GM23338 (cell line): ENCODE data around the gene TUBB1.

Source experiments
- CREB1 ChIP-seq: fragments of 250-450 bp; sonication (Bioruptor Pico); IDR thresholded peaks from 2 replicates; pipeline ENCODE4 v1.5.0; 2020; ENCODE audit warnings: low read depth, mild to moderate bottlenecking, moderate library complexity
- EZH2 ChIP-seq: fragments of 200-600 bp; sonication (generic); IDR thresholded peaks from one replicate; pipeline ENCODE4 v1.8.0; 2017; ENCODE audit warnings: antibody characterized with exemption, mild to moderate bottlenecking, low read depth; ENCODE audit not compliant: unreplicated experiment
- EZH2phosphoT487 ChIP-seq: fragments of 200-600 bp; sonication (generic); IDR thresholded peaks from one replicate; pipeline ENCODE4 v1.8.1; 2018; ENCODE audit warnings: antibody characterized with exemption; ENCODE audit not compliant: unreplicated experiment
- POLR2AphosphoS5 ChIP-seq: IDR thresholded peaks from 2 replicates; pipeline ENCODE4 v1.6.1; 2016; ENCODE audit warnings: antibody characterized with exemption, low read depth
- STAT1 ChIP-seq: IDR thresholded peaks from one replicate; pipeline ENCODE4 v1.6.1; 2016; ENCODE audit warnings: antibody characterized with exemption; ENCODE audit not compliant: unreplicated experiment
- TF ChIP-seq, protein P1 (sequence below), 2 experiments: fragments of 200-600 bp in 1 of 2; sonication (generic) in 1 of 2; conservative IDR thresholded peaks; 2 replicates each; pipeline versions ENCODE4 v1.5.1 to v1.6.1; 2016 to 2017; ENCODE audit warnings: antibody characterized with exemption in 2 of 2, low read depth in 2 of 2, mild to moderate bottlenecking in 2 of 2, moderate library complexity in 1 of 2

DNA sequence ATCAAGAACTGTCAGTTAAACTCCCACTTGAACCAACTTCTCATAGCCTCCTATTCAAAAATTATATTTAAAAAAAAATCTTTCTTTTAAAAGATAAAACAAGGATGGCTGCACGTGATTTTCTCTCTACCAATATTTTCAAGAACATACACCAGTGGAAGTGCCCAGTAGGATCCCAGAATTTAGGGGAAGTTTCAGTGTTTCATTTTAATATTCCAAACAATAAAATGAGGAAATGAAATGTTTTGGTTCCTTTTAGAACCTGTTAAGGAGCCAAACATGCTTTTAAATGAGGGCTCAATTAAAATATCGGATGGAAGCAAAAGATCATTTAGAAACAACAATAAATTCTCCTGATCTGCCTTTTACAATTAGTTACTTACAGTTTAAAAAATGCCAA is 49.8 kb downstream of the TUBB1 start:
- TF ChIP-seq EZH2 (no peak), CREB1 (CRISPR knock-in tag) (no peak), EZH2phosphoT487 (no peak), POLR2AphosphoS5 (no peak), STAT1 (no peak)
- TF ChIP-seq, protein P1, sequence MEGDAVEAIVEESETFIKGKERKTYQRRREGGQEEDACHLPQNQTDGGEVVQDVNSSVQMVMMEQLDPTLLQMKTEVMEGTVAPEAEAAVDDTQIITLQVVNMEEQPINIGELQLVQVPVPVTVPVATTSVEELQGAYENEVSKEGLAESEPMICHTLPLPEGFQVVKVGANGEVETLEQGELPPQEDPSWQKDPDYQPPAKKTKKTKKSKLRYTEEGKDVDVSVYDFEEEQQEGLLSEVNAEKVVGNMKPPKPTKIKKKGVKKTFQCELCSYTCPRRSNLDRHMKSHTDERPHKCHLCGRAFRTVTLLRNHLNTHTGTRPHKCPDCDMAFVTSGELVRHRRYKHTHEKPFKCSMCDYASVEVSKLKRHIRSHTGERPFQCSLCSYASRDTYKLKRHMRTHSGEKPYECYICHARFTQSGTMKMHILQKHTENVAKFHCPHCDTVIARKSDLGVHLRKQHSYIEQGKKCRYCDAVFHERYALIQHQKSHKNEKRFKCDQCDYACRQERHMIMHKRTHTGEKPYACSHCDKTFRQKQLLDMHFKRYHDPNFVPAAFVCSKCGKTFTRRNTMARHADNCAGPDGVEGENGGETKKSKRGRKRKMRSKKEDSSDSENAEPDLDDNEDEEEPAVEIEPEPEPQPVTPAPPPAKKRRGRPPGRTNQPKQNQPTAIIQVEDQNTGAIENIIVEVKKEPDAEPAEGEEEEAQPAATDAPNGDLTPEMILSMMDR (conservative IDR thresholded peaks at IDR 0.05; ENCODE audit: low read depth in 2 of 2) = no peak
